Mucosa of stomach (tissue), 1 donor: ENCODE results near the gene TTLL9.
"Not testable (repeated sequence)": the region's sequence is repeated elsewhere in the genome, so short reads cannot be mapped to it uniquely, and the experiment has no call there.

Experiments used
- H3K27me3 ChIP-seq: one replicate; pipeline ENCODE4 v1.7.0; 2013; ENCODE audit warnings: mild to moderate bottlenecking, low read length; ENCODE audit not compliant: control insufficient read depth, insufficient read depth
- H3K36me3 ChIP-seq: one replicate; pipeline ENCODE4 v1.7.0; 2013; ENCODE audit warnings: low read length; ENCODE audit not compliant: control insufficient read depth, insufficient read depth
- H3K4me1 ChIP-seq: one replicate; pipeline ENCODE4 v1.7.0; 2013; ENCODE audit warnings: mild to moderate bottlenecking, low read length; ENCODE audit not compliant: control insufficient read depth, insufficient read depth
- H3K4me3 ChIP-seq: one replicate; pipeline ENCODE4 v1.7.0; 2013; ENCODE audit warnings: low read length
- H3K9ac ChIP-seq: one replicate; pipeline ENCODE4 v1.7.0; 2013; ENCODE audit warnings: mild to moderate bottlenecking, low read length, moderate library complexity
- H3K9me3 ChIP-seq: one replicate; pipeline ENCODE4 v1.7.0; 2013; ENCODE audit warnings: mild to moderate bottlenecking, low read length, moderate library complexity; ENCODE audit not compliant: control insufficient read depth
- donor health status: Pancreatic carcinoma.

Gene TTLL9

GRCh38 chr20:31869942-31870725 lies at the start of gene TTLL9, which contains the start of gene DUSP15:
Gene TTLL9, plus strand, starts transcription at chr20:31870634. Its CDS starts 493 bp downstream, at chr20:31871127.
Gene DUSP15, minus strand, starts transcription at chr20:31870527. Its CDS starts 190 bp downstream, at chr20:31870337.
- Histone ChIP-seq H3K4me3 (peak within 1 kb of the TSS; percentile 22), H3K4me1 (peaks cover 15% of the 10 kb centered on the region), H3K36me3 (no peaks in the 10 kb centered on the region), H3K9ac (peak within 1 kb of the TSS; percentile 59), H3K27me3 (peaks cover 32% of the 10 kb centered on the region), H3K9me3 (no peaks in the 10 kb centered on the region)

GRCh38 chr20:31821427-31821826 lies 49.0 kb upstream of the TTLL9 start:
- Histone ChIP-seq H3K27me3 (no peaks in the 10 kb centered on the region), H3K9ac (no peak overlapping the region), H3K4me3 (no peak overlapping the region), H3K36me3 (no peaks in the 10 kb centered on the region), H3K9me3 (no peaks in the 10 kb centered on the region), H3K4me1 (peaks cover 9% of the 10 kb centered on the region)

- Histone ChIP-seq H3K4me1 (peaks cover 9% of the 10 kb centered on the region), H3K4me3 (no peak overlapping the region), H3K9me3 (no peaks in the 10 kb centered on the region), H3K27me3 (no peaks in the 10 kb centered on the region), H3K36me3 (no peaks in the 10 kb centered on the region), H3K9ac (no peak overlapping the region)
Observed at GRCh38 chr20:31822421-31823330, 47.8 kb upstream of the TTLL9 start.

GRCh38 chr20:31823360-31824124 lies 46.9 kb upstream of the TTLL9 start:
- no peaks in the 10 kb centered on the region for H3K36me3 ChIP-seq
- no peaks in the 10 kb centered on the region for H3K9me3 ChIP-seq
- H3K4me1 ChIP-seq, result peaks cover 9% of the 10 kb centered on the region
- no peak overlapping the region for H3K4me3 ChIP-seq
- H3K9ac ChIP-seq, result no peak overlapping the region
- H3K27me3 ChIP-seq, result no peaks in the 10 kb centered on the region

- peaks cover 9% of the 10 kb centered on the region for H3K4me1 ChIP-seq
- H3K9me3 ChIP-seq, result no peaks in the 10 kb centered on the region
- no peaks in the 10 kb centered on the region for H3K36me3 ChIP-seq
- H3K27me3 ChIP-seq, result no peaks in the 10 kb centered on the region
- no peak overlapping the region for H3K9ac ChIP-seq
- H3K4me3 ChIP-seq, result no peak overlapping the region
Observed at GRCh38 chr20:31824125-31824485, 46.3 kb upstream of the TTLL9 start.

- no peak overlapping the region for H3K9ac ChIP-seq
- peaks cover 9% of the 10 kb centered on the region for H3K4me1 ChIP-seq
- H3K36me3 ChIP-seq, result no peaks in the 10 kb centered on the region
- H3K27me3 ChIP-seq, result no peaks in the 10 kb centered on the region
- H3K4me3 ChIP-seq, result no peak overlapping the region
- no peaks in the 10 kb centered on the region for H3K9me3 ChIP-seq
Observed at GRCh38 chr20:31824554-31825313, 45.7 kb upstream of the TTLL9 start.

- Histone ChIP-seq H3K36me3 (no peaks in the 10 kb centered on the region), H3K27me3 (no peaks in the 10 kb centered on the region)
Observed at GRCh38 chr20:31826074-31826473, 44.4 kb upstream of the TTLL9 start.

GRCh38 chr20:31827059-31827458 lies 43.4 kb upstream of the TTLL9 start:
- H3K9ac ChIP-seq, result no peak overlapping the region
- peaks cover 9% of the 10 kb centered on the region for H3K4me1 ChIP-seq
- no peaks in the 10 kb centered on the region for H3K9me3 ChIP-seq
- no peaks in the 10 kb centered on the region for H3K36me3 ChIP-seq
- no peaks in the 10 kb centered on the region for H3K27me3 ChIP-seq
- H3K4me3 ChIP-seq, result no peak overlapping the region

More at GRCh38 chr20:31826074-31826473, 44.4 kb upstream of the TTLL9 start:
- Histone ChIP-seq H3K9me3 (no peaks in the 10 kb centered on the region), H3K4me1 (peaks cover 9% of the 10 kb centered on the region), H3K4me3 (no peak overlapping the region), H3K9ac (no peak overlapping the region)

- not testable (repeated sequence) for H3K36me3 ChIP-seq, H3K9ac ChIP-seq, H3K9me3 ChIP-seq, H3K4me3 ChIP-seq, H3K27me3 ChIP-seq, H3K4me1 ChIP-seq
Observed at GRCh38 chr20:31828016-31828415, 42.4 kb upstream of the TTLL9 start.

- H3K4me1 ChIP-seq, result no peaks in the 10 kb centered on the region
- H3K36me3 ChIP-seq, result no peaks in the 10 kb centered on the region
- no peak overlapping the region for H3K9ac ChIP-seq
Observed at GRCh38 chr20:31829731-31830130, 40.7 kb upstream of the TTLL9 start.

GRCh38 chr20:31830406-31830981 lies 39.9 kb upstream of the TTLL9 start:
- Histone ChIP-seq H3K27me3 (no peaks in the 10 kb centered on the region), H3K4me3 (no peak overlapping the region), H3K9ac (no peak overlapping the region), H3K9me3 (no peaks in the 10 kb centered on the region), H3K4me1 (peaks cover 3% of the 10 kb centered on the region), H3K36me3 (no peaks in the 10 kb centered on the region)

More at GRCh38 chr20:31829731-31830130, 40.7 kb upstream of the TTLL9 start:
- Histone ChIP-seq H3K9me3 (no peaks in the 10 kb centered on the region), H3K4me3 (no peak overlapping the region), H3K27me3 (no peaks in the 10 kb centered on the region)
